HG02885 (cell line): ENCODE data around the gene ZNF638.
A peak's percentile ranks its signal among the peaks of the same experiment; 100 is the strongest.
"Not testable (repeated sequence)": the region's sequence is repeated elsewhere in the genome, so short reads cannot be mapped to it uniquely, and the experiment has no call there.

Source experiments
- ATAC-seq: cut with Tn5 transposase; IDR thresholded peaks from one replicate; pipeline ENCODE4 v1.9.1; 2021; ENCODE audit warnings: mild to moderate bottlenecking; ENCODE audit not compliant: unreplicated experiment, poor library complexity

The ZNF638 gene, protein sequence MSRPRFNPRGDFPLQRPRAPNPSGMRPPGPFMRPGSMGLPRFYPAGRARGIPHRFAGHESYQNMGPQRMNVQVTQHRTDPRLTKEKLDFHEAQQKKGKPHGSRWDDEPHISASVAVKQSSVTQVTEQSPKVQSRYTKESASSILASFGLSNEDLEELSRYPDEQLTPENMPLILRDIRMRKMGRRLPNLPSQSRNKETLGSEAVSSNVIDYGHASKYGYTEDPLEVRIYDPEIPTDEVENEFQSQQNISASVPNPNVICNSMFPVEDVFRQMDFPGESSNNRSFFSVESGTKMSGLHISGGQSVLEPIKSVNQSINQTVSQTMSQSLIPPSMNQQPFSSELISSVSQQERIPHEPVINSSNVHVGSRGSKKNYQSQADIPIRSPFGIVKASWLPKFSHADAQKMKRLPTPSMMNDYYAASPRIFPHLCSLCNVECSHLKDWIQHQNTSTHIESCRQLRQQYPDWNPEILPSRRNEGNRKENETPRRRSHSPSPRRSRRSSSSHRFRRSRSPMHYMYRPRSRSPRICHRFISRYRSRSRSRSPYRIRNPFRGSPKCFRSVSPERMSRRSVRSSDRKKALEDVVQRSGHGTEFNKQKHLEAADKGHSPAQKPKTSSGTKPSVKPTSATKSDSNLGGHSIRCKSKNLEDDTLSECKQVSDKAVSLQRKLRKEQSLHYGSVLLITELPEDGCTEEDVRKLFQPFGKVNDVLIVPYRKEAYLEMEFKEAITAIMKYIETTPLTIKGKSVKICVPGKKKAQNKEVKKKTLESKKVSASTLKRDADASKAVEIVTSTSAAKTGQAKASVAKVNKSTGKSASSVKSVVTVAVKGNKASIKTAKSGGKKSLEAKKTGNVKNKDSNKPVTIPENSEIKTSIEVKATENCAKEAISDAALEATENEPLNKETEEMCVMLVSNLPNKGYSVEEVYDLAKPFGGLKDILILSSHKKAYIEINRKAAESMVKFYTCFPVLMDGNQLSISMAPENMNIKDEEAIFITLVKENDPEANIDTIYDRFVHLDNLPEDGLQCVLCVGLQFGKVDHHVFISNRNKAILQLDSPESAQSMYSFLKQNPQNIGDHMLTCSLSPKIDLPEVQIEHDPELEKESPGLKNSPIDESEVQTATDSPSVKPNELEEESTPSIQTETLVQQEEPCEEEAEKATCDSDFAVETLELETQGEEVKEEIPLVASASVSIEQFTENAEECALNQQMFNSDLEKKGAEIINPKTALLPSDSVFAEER (N-terminal part only)

DNA sequence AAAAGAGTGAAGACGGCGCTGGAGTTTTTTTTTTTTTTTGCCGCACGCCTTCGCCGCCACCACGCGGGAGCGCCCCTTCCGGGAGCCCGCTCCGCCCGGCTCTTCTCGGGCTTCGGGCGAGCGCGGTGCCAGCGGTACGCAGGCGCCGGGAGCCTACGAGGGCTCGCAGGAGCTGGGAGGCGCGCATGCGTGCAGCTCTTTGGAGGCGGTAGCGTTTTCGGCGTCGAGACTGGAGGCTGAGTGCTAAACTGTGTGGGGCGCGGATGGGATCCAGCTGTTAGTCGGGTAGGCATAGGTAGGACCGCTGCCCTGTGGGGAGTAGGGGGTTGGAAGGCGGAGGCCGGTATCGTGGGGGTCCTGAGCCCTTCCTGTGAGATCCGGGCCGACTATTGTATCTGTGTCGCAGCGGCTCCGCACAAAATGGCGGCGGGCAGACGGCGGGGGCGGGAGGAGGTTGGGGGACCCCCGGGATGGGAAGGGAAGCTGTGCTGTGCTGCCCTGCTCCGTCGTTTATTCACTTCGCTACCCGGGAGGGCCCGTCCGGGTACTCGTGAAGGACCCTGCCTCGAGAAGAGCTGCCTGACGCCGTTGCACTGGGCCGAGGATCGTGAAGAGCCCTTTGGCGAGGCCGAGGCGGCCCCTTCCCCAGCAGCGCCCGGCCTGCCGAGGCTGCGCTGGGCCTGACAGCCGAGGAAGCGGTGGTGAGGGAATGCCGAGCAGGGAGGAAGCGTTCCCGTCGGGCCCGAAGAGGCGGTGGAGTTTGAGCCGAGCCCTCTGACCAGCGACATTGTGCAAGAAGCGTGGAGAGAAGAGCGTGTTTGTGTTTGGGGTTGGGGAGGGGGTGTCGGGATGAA, at the start of gene ZNF638:
ZNF638 (plus strand) TSS at position 202 of the 854 bp plus-strand sequence. CDS start 17,173 bp downstream, outside the sequence.
- ATAC-seq, result peak; percentile 97

DNA sequence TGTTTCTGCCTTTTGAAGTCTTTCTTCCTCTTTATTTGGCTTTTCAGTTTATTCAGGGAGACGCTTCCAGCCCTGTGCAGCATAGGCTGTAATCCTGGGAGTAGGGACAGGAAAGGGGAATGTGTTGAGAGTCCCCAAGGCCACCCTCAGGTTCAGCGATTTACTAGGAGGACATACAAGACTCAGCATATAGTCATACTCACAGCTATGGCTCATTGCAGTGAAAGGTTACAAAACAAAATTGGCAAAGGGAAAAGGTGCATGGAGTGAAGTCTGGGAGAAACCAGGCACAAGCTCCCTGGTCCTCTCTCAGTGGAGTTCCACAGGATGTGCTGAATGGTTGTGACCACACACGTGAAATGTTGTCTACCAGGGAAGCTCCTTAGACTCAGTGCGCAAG, 49.6 kb upstream of the ZNF638 start:
- no peak for ATAC-seq

DNA sequence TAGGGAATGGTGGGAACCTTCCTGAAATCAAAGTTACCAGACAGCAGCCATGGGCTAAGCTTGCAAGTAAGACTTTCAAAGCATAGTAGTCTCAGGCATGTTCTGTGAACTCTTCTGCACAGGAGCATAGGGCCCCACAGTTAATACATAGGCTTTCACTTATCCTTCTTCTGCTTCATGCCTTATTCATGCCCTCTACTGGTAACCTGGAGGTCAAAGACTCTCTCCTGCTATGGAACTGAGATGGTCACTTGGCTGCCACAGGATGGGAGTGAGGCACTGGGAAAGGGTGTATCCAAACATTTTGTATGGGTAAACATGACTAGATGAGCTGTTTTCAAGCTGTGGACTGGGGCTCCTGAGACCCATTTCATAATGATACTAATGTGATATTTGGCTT, 49.1 kb upstream of the ZNF638 start:
- no peak for ATAC-seq

DNA sequence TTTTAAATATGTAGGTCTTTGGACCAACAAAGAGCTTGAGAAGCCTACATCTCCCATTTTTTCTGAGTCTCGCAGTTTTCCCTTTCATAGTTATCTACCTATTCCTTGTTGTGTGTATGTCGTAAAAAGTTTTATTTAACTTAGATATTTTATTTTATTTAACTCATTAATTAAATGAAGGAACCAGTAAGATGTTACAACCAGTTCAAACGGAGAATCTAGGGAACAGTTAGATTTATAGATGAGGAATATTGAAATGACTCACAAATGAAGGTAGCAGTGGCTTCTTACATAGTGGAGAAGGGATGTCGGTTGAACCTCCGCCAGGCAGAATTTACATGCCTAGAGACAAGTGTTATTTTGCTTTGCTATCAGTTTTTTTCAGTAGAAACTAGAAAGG, 48.5 kb upstream of the ZNF638 start:
- ATAC-seq, result no peak

DNA sequence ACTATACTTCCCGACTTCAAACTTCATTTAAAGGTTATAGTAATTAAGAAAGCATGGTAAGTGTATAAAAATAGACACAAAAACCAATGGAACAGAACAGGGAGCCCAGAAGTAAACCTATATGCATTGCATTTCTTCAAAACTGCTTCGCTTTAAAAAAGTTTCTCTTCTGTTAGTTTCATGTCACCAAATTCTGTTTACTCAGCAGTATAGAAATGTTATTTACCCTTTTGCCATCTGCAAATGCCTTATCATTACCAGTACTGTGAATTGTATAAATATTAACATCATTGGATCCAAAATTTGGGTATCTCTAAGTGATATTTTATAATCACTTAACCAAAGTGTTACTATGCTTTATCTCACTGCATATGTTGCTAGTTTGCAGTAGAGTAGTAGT, 45.9 kb upstream of the ZNF638 start:
- no peak for ATAC-seq

DNA sequence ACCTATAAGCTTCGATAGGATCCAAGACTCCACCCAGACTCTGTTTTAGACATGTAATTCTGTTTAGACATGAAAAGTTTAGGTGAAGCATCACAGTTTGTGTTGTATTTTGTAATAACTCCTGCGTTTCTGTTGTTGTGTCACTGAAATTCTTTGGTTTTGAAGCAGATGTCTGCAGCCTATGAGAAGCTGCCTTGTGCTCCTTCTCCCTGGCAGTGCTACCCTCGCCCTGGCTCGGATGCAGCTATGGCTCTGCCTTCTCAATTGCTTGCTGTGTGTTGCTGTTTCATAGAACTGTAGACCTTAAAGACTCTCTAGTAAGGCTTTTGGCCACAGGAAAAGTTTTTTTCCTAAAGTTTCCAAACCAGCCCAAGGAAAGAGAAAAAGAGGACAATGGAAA, 40.2 kb upstream of the ZNF638 start:
- ATAC-seq, result no peak

DNA sequence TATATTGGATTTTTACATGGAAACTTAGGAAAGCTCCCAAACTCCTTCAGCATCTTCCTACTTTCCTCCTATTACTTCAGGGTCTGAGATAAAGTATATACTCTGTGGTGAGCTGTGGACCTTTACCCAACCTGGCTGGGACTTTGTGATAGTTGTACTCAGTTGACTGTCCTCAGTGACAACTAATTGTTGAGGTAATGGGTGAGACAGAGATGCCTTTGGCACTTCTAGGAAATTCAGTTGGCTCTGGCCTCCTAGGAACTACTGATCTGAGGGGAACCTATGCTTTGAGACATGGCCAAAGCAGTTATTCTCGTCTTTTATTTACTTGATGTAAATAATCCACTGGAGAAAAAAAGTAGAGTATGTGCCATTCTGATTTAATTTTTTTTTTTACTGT, 39.4 kb upstream of the ZNF638 start:
- ATAC-seq, result no peak

DNA sequence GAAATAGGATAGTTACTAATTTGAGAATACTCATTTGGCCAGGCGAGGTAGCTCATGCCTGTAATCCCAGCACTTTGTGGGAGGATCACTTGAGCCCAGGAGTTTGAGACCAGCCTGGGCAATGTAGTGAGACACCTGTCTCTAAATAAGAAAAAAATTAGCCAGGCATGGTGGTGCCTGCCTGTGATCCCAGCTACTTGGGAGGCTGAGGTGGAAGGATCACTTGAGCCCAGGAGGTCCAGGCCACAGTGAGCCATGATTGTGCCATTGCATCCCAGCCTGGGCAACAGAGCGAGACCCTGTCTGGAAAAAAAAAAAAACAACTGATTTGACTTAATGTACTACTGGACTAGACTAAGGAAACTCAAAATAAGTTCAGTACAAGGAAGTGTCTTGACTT, 32.7 kb upstream of the ZNF638 start:
- ATAC-seq, result no peak

DNA sequence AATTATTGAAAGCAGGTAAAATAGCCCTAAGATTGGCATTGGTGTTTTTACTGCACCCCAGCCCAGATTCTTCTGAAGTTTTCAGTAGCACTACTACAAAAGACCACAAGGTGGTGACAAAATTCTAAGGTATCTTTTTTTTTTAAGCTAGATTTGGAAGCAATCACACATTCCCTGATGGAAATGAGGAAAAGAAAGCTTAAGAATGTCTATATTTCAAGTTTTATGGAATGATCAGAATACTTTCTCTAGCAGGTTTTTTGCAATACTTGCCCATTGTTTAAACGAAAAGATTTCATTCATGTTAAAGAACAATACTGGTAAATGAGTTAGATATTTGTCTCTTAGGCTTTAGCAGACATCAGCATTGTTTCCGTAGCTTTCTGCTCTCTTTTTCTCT, 32.1 kb upstream of the ZNF638 start:
- no peak for ATAC-seq

DNA sequence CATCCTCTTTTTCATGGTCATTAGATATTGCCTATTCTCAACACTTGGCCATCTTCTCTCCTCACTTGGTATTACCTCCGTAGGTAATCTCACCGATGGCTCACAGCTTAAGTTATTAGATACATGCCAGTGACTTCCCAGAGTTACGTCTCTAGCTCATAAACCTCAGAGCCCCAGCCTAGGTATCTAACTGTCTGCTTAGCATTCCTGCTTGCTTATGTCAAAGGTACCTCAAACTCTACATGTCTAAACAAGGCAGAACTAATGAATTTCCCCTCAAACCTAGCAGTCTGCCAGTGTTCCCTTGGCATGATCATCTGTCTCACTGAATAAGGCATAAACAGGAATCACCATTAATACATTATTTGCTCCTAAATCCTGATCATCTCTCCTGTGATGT, 27.7 kb upstream of the ZNF638 start:
- no peak for ATAC-seq

DNA sequence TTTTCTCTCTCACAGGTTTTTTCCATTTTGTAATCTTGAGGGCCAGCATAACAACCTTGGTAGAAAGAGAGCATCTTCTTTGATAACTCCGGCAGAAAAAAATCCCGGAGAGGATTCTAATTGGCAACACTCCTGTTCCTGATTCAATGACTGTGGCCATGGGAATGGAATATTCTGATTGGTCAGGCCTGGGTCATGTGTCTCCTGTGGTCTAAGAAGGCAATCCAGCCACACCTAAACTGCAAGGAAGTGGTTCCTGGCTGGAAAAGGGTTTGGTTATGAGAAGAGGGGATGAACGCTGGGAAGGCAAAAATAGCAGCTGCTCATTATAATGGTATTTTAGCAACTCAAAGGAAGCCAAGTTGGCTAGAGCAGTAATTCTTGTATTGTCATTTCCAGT, 24.8 kb upstream of the ZNF638 start:
- no peak for ATAC-seq

DNA sequence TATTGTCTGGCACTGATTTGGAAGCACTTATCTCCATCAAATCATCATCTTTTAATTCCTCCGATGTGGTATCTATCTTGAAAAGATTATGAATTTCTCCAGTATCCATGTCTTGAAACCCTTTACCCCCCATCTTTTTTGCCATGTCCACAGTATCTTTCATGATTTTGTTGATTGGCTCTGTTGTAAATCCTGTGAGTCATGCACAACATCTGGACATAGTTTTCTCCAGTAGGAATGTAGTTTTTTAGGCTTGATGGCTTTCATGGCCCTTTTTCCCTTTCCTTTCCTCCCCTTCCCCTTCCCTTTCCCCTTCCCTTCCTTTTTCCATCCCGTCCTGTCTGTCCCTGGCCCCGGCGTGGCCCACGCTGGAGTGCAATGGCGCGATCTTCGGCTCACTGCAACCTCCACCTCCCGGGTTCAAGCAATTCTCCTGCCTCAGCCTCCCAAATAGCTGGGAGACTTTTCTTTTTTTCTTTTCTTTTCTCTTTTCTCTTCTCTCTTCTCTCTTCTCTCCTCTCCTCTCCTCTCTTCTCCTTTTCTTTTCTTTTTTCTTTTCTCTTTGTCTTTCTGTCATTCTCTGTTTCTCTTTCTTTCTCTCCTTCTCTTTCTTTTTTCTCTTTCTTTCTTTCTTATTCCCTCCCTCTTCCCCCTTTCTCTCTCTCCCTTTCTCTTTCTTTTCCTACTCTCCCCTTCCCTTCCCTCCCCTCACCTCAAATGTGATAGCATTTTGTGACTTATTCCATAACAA, 18.4 kb upstream of the ZNF638 start:
- ATAC-seq, result no peak

DNA sequence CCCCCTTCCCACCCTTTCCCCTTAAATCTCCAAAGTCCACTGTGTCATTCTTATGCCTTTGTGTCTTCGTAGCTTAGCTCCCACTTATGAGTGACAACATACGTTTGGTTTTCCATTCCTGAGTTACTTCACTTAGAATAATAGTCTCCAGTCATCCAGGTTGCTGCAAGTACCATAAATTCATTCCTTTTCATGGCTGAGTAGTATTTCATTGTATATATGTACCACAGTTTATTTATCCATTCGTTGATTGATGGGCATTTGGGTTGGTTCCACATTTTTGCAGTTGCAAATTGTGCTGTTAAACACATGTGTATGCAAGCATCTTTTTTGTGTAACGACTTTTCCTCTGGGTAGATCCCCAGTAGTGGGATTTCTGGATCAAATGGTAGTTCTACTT, 14.5 kb upstream of the ZNF638 start:
- ATAC-seq, result no peak

DNA sequence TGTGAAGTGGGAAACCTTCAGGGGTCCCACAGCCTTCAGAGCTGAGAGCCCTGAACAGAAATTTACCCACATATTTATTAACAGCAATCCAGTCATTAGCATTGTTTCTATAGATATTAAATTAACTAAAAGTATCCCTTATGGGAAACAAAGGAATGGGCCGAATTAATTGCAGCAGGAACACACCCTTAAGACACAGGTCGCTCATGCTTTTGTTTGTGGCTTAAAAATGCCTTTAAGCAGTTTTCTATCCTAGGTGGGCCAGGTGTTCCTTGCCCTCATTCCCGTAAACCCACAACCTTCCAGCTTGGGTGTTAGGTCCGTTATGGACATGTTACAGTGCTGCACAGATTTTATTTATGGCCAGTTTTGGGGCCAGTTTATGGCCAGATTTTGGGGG, 13.7 kb upstream of the ZNF638 start:
- ATAC-seq, result not testable (repeated sequence)

DNA sequence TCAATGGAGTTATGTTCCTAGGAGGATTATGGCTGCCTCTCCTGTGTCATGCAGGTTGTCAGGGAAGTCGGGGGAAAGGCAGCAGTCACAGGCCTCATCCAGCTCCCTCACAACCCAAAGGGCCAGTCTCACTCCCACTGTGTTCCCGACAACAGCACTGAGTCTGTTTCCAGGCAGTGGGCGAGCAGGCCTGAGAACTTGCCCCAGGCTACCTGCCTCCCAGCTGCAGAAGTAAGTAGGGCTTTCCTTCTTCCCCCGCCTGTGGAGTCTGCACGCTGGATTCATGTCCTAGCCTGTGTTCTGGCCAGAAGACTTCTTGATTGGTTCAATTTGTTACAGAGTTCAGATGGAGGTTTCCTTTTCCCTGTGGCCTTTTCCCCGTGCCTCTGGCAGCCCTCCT, 8.2 kb upstream of the ZNF638 start:
- no peak for ATAC-seq

DNA sequence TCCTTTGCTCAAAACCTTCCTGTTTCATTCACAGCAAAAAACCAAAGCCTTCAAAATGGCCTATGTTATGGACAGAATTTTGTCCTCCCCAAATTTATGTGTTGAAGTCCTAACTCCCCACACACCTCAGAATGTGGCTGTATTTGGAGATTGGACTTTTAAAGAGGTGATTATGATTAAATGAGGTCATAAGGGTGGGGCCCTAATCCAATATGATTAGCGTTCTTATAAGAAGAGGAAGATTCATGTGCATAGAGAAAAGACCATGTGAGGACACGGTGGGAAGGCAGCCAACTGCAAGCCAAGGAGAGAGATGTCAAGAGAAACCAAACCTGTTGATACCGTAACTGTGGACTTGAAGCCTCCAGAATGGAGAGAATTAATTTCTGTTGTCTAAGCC, 4.6 kb upstream of the ZNF638 start:
- no peak for ATAC-seq

DNA sequence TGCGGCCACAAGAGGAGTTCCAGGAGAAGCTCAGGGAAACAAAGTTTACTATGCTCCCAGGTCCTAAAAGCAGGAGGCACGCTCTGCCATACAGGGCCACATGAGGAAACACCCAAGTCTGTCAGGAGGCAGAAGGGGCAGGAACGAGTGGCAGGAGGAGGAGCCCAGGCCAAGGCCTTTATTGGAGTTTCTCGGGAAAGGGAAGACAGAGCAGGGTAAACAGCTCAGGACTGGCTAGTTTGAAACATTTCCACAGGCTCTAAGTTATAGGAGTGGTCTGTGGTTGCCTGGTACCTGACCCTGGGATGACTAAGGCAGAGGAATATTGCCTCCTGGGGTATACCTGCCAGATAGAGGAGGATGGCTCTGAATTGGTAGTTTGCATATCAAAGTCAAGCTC, 3.7 kb upstream of the ZNF638 start:
- ATAC-seq, result no peak

DNA sequence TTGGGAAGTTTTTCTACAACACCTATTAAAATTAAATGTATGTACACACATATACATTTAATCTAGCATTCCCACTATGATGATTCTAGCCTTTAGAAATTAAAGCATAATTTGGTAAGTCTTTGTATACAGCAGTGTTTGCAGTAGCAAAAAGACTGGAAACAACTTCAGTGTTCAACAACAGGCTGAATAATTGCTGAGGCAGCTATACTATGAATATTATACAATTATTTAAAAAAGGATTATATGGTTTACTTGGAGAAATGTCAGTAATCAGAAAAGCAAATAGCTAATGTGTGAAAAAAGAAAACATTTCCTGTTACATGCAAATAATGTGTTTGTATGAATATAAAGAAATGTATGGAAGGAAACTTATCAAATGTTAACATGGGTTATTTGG, 1.4 kb upstream of the ZNF638 start:
- no peak for ATAC-seq
